GM12878 (cell line): ENCODE results near the gene LYPD6. TPM values are rescaled to one million over a fixed set of nuclear protein-coding genes. Genes with fewer than 3 reads are reported as not detected.

Source experiments
- ATAC-seq: fragments of 200-7000 bp; cut with Tn5 transposase; 3 replicates; pipeline ENCODE4 v1.9.1; 2020; ENCODE audit warnings: mild to moderate bottlenecking, moderate library complexity
- BruUV-seq: library from RNA; stranded (reverse); fragments of 400-500 nt; replicated peaks from 2 replicates; lab custom pipeline; 2021; lab: Mats Ljungman, UMichigan
- CTCF ChIA-PET: fragments of 300-600 bp; sonication (Branson Sonifier 250); formaldehyde crosslinking; extraction: SDS; loops from one replicate; lab custom pipeline; 2021; ENCODE audit warnings: inconsistent platforms; lab: Yijun Ruan, JAX
- POLR2A ChIA-PET: fragments of 350-600 bp; formaldehyde crosslinking; extraction: SDS; loops from one replicate; lab custom pipeline; 2021; ENCODE audit warnings: inconsistent platforms; lab: Charles Lee
- RAD21 ChIA-PET: fragments of 300-600 bp; sonication (Branson Sonifier 250); formaldehyde crosslinking; loops from one replicate; lab custom pipeline; 2023; ENCODE audit warnings: antibody characterized with exemption; ENCODE audit not compliant: unreplicated experiment; lab: Charles Lee
- SMC1A ChIA-PET: fragments of 300-600 bp; sonication (Branson Sonifier 250); formaldehyde crosslinking; loops from one replicate; lab custom pipeline; 2023; ENCODE audit not compliant: unreplicated experiment, uncharacterized antibody; lab: Charles Lee
- DNase-seq: peaks from one replicate; pipeline ENCODE4 v3.0.0-alpha.2; 2011; ENCODE audit warnings: low read depth, low spot score
- FAIRE-seq: peaks from 3 replicates; lab custom pipeline; 2011; peaks lifted over from hg19 to GRCh38; lab: Jason Lieb, UNC
- H2AFZ ChIP-seq: 2 replicates; pipeline ENCODE4 v1.6.0; 2011; ENCODE audit warnings: low read depth, low read length, control low read depth; ENCODE audit not compliant: control insufficient read depth
- H3K27ac ChIP-seq: 2 replicates; pipeline ENCODE4 v1.5.1; 2011; ENCODE audit warnings: control low read depth; ENCODE audit not compliant: control insufficient read depth, insufficient read depth
- H3K27me3 ChIP-seq, 2 experiments: replicated peaks in 1 of 2; 2 replicates each; pipeline versions ENCODE4 v1.6.0 to v1.6.1; 2011; ENCODE audit warnings: low read length in 1 of 2; ENCODE audit not compliant: control insufficient read depth in 2 of 2, insufficient read depth in 2 of 2
- H3K36me3 ChIP-seq, 2 experiments: 2 replicates each; pipeline ENCODE4 v1.5.1; 2011; ENCODE audit warnings: low read length in 1 of 2; ENCODE audit not compliant: control insufficient read depth in 2 of 2, insufficient read depth in 2 of 2
- H3K4me1 ChIP-seq: 2 replicates; pipeline ENCODE4 v1.6.1; 2011; ENCODE audit warnings: mild to moderate bottlenecking, low read length, moderate library complexity, mixed read lengths; ENCODE audit not compliant: control insufficient read depth, insufficient read depth
- H3K4me2 ChIP-seq: 2 replicates; pipeline ENCODE4 v1.6.0; 2011; ENCODE audit warnings: control low read depth; ENCODE audit not compliant: control insufficient read depth, insufficient read depth
- H3K4me3 ChIP-seq: fragments of 200-600 bp; sonication (generic); 2 replicates; pipeline ENCODE4 v1.5.1; 2016
- H3K79me2 ChIP-seq: 2 replicates; pipeline ENCODE4 v1.6.0; 2011; ENCODE audit warnings: low read length; ENCODE audit not compliant: control insufficient read depth, insufficient read depth
- H3K9ac ChIP-seq: 2 replicates; pipeline ENCODE4 v1.8.0; 2011; ENCODE audit warnings: low read length, control low read depth, mixed read lengths; ENCODE audit not compliant: control insufficient read depth, insufficient read depth
- H3K9me3 ChIP-seq: replicated peaks from 3 replicates; pipeline ENCODE4 v1.5.1; 2011; ENCODE audit warnings: mild to moderate bottlenecking, low read length; ENCODE audit not compliant: control insufficient read depth, insufficient read depth
- H4K20me1 ChIP-seq: 2 replicates; pipeline ENCODE4 v1.6.0; 2011; ENCODE audit not compliant: control insufficient read depth, insufficient read depth
- ATF2 ChIP-seq: IDR thresholded peaks from 2 replicates; pipeline ENCODE4 v1.6.1; 2012; ENCODE audit warnings: low read length, inconsistent platforms
- BRCA1 ChIP-seq: IDR thresholded peaks from 2 replicates; pipeline ENCODE4 v1.6.1; 2011; ENCODE audit warnings: low read depth, low read length, improper control_type of control experiment
- CBFB ChIP-seq: IDR thresholded peaks from 2 replicates; pipeline ENCODE4 v1.6.1; 2016; ENCODE audit warnings: antibody characterized with exemption, low read depth
- DPF2 ChIP-seq: fragments of 450-650 bp; IDR thresholded peaks from 2 replicates; pipeline ENCODE4 v1.6.1; 2017; ENCODE audit warnings: mild to moderate bottlenecking
- ESRRA ChIP-seq: IDR thresholded peaks from 2 replicates; pipeline ENCODE4 v1.6.1; 2012; ENCODE audit warnings: mild to moderate bottlenecking, low read length, improper control_type of control experiment
- NR2C2 ChIP-seq: IDR thresholded peaks from 2 replicates; pipeline ENCODE4 v1.6.1; 2011; ENCODE audit warnings: borderline replicate concordance, low read depth; ENCODE audit not compliant: control insufficient read depth, insufficient read length
- PAX8 ChIP-seq: fragments of 450-650 bp; IDR thresholded peaks from 2 replicates; pipeline ENCODE4 v1.6.1; 2017; ENCODE audit warnings: mild to moderate bottlenecking, moderate library complexity
- RAD21 ChIP-seq: IDR thresholded peaks from 2 replicates; pipeline ENCODE4 v1.6.1; 2011; ENCODE audit warnings: mild to moderate bottlenecking, low read depth, low read length, moderate library complexity; ENCODE audit not compliant: insufficient read depth
- ZZZ3 ChIP-seq: IDR thresholded peaks from 2 replicates; pipeline ENCODE4 v1.6.1; 2011; ENCODE audit warnings: low read depth; ENCODE audit not compliant: control insufficient read depth, insufficient read length
- WGBS: methylation state at CpG from one replicate; pipeline ENCODE4 v1.1.6; 2016; ENCODE audit warnings: low lambda C conversion rate; ENCODE audit not compliant: insufficient replicate concordance, insufficient coverage; ENCODE audit errors: missing lambda C conversion rate; 5-methylcytosine and 5-hydroxymethylcytosine counted together
- in situ Hi-C: fragments of 300-500 bp; cut with MboI; formaldehyde crosslinking; loops from 9 replicates; pipeline ENCODE4 v1.14.3; 2018; ENCODE audit warnings: mixed read lengths
- intact Hi-C: fragments of 100-400 bp; cut with micrococcal nuclease; formaldehyde crosslinking; loops from one replicate; pipeline ENCODE4 v1.14.2; 2022; ENCODE audit not compliant: unreplicated experiment
- polyA plus RNA-seq, 11 experiments: library from polyadenylated mRNA; depleted of rRNA in 4 of 11; unstranded in 6 of 11; stranded (reverse) in 5 of 11; fragments of >200 nt; fragmentation: Nextera tagmentation in 4 of 11; fragmentation: Illumina TruSeq in 1 of 11; extraction: Ambion mirVana in 4 of 11; extraction: Trizol in 1 of 11; gene quantifications; 1 replicate in 1 of 11; 2 replicates in 10 of 11; pipeline versions ENCODE4 v1.2.1 to v1.2.3, GENCODE V29; 2011 to 2016; ENCODE audit warnings: inconsistent platforms in 2 of 11, missing spikeins in 2 of 11, low read depth in 1 of 11
- total RNA-seq, 4 experiments: library from RNA; depleted of rRNA in 3 of 4; stranded (reverse); fragments of >200 nt in 3 of 4; fragmentation: Illumina TruSeq in 1 of 4; extraction: Trizol in 1 of 4; gene quantifications; 2 replicates each; pipeline versions ENCODE4 v1.2.1 to v1.2.3, GENCODE V29; 2013 to 2021

Gene LYPD6
- total and polyA plus RNA-seq, 10 of the 15 experiments (the other 5 are each of a cell fraction or from before 2014, with no cell fraction given) = not detected

- intact Hi-C loops (no loop called here), in situ Hi-C loops (no loop called here)
- no peak overlapping the region for H3K4me2 ChIP-seq
- H4K20me1 ChIP-seq = no peaks in the 10 kb centered on the region
- CTCF ChIA-PET = no interaction called here
- H3K36me3 ChIP-seq = no peaks in the 10 kb centered on the region
- no peak overlapping the region for H2AFZ ChIP-seq
- H3K27me3 ChIP-seq = no peaks in the 10 kb centered on the region
- no peak overlapping the region for H3K9ac ChIP-seq
- FAIRE-seq = no peak
- SMC1A ChIA-PET = no interaction called here
- H3K4me1 ChIP-seq = no peaks in the 10 kb centered on the region
- RAD21 ChIA-PET = no interaction called here
- 0% methylated on average over 1 of the region's 1 CpG for WGBS
- no peaks in the 10 kb centered on the region for H3K9me3 ChIP-seq
- H3K79me2 ChIP-seq = no peaks in the 10 kb centered on the region
- no TSS peak for BruUV-seq
- ATAC-seq = no peak
- no peak for TF ChIP-seq CBFB
- TF ChIP-seq DPF2 = no peak
- TF ChIP-seq RAD21 = no peak
- TF ChIP-seq ZZZ3 = no peak
- no peak for TF ChIP-seq NR2C2
- no peak for TF ChIP-seq ATF2
- TF ChIP-seq ESRRA = no peak
- no peak for TF ChIP-seq BRCA1
- no peak for TF ChIP-seq PAX8
- DNase-seq = no peak
- no peak overlapping the region for H3K4me3 ChIP-seq
- no peak overlapping the region for H3K27ac ChIP-seq
- POLR2A ChIA-PET = no interaction called here
These were observed 84.7 kb downstream of the LYPD6 start for GRCh38 chr2:149415086-149415485.
